Measurements from ENCODE around the gene PFDN2. TPM values are rescaled to one million over a fixed set of nuclear protein-coding genes. Genes with fewer than 3 reads are reported as not detected.
A peak's percentile ranks its signal among the peaks of the same experiment; 100 is the strongest.

The PFDN2 gene
- total and polyA plus RNA-seq, 10 donors = 14.9 to 140 (median 42.5) TPM

DNA sequence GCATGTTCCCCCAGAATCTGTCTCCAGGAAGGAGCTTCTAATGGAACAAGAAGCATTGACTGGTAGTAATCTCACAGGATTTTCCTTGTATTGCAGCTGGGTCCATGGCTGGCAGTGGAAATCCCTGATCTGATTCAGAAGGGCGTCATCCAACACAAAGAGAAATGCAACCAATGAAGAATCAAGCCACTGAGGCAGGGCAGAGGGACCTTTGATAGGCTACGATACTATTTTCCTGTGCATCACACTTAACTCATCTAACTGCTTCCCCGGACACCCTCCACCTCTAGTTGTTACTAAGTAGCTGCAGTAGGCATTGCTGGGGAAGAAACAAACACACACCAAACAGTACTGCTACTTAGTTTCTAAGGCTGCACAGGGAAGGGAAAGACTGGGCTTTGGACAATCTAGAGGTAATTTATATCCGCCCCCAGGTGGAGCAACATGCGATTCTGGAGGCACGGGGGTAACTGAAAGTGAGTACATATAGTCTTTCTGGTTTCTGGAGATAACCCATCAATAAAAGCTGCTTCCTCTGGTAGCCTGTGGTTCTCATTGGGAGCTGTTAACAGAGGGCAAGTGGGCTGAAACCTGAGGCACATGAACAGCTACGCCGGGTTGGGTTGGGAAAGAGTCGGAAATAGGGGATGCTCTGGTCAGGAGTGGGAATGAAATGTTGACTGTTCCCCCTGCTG, 40.6 kb upstream of the PFDN2 start:
- Histone ChIP-seq H3K36me3 (peaks cover 0 to 52% (median 21%) of the 10 kb centered on the region in 6 donors), H3K9me3 (no peaks in the 10 kb centered on the region), H3K4me1 (peaks cover 28 to 70% (median 53%) of the 10 kb centered on the region in 6 donors), H3K4me3 (peak overlapping the region in 5 of 8 donors; percentile 64 to 99 (median 93)), H3K27me3 (replicated peaks in 1 of 7) (no peaks in the 10 kb centered on the region), H3K27ac (peak overlapping the region; percentile 69 to 92 (median 88))
- intact Hi-C loops (cut with DNase I; ENCODE audit: low total_unique reads) = no loop called here
- DNase-seq = no peak
- no peak for TF ChIP-seq POLR2AphosphoS5 (IDR thresholded peaks at IDR 0.05)
- WGBS, 5 donors = 64 to 72% (median 72%) methylated on average over 9 of the region's 9 CpGs

DNA sequence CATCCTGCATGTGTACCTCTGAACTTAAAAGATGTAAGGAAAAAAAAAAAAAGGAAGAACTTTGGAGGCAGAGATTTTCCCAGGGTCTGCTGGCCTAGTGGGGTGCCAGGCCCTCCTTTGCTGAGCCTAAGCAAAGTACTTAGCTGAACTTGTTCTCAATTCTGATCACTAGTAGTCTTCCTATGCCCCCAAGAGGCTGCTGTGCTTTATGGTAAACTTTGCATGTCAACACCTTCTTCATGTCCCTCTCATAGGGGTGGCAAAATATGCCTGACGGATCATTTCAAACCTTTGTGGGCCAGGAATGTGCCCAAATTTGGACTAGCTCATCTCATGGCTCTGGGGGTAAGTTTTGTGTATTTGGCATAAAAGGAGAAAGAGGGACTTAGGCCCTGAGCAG, 40.0 kb upstream of the PFDN2 start:
- intact Hi-C loops (cut with DNase I; ENCODE audit: low total_unique reads) = no loop called here
- 83 to 96% (median 94%) methylated on average over 1 of the region's 1 CpG for WGBS, 5 donors
- Histone ChIP-seq H3K27me3 (replicated peaks in 1 of 7) (no peaks in the 10 kb centered on the region), H3K4me1 (peaks cover 31 to 72% (median 57%) of the 10 kb centered on the region in 6 donors), H3K36me3 (peaks cover 0 to 46% (median 17%) of the 10 kb centered on the region in 6 donors), H3K27ac (no peak overlapping the region), H3K9me3 (no peaks in the 10 kb centered on the region), H3K4me3 (no peak overlapping the region)
- no peak for DNase-seq
- TF ChIP-seq CTCF (IDR thresholded peaks at IDR 0.05 in 8 of 11, conservative IDR thresholded peaks at IDR 0.05 in 3 of 11) (no peak), POLR2AphosphoS5 (IDR thresholded peaks at IDR 0.05) (no peak), POLR2A (IDR thresholded peaks at IDR 0.05) (no peak)

DNA sequence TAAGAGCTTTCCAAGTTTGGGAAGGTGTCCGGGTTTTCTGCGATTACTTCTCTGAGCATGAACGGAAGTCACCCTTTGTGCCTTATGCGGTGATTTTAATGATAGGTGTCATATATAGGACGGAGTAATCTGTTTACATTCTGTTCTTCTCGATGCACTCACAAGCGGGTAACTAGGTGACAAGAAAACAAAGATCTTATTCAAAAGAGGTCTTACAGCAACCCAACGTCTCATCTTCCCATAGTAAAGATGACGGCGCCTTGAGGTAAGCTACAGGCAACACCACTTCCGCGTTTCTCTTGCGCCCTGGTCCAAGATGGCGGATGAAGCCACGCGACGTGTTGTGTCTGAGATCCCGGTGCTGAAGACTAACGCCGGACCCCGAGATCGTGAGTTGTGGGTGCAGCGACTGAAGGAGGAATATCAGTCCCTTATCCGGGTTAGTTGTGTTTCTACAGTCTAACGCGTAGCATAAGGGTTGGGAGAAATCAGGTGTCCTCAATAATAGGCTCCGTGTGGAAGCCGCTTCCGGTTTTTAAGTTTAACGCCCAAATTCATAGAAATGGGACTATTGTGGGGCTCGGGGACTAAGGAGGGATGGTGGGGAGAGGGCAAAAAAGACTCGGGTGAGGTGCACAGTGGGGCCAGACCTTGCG, 36.0 kb upstream of the PFDN2 start, which contains the start of gene UFC1:
Gene UFC1 (plus strand): TSS at position 297 of the 656 bp plus-strand sequence. CDS start 20 bp downstream, at position 317.
- no peaks in the 10 kb centered on the region for H3K9me3 ChIP-seq
- peak within 1 kb of the TSS; percentile 53 to 80 (median 66) for H3K4me3 ChIP-seq
- peaks cover 12 to 37% (median 27%) of the 10 kb centered on the region in 6 donors for H3K4me1 ChIP-seq
- intact Hi-C loops (cut with DNase I; ENCODE audit: low total_unique reads) = no loop called here
- peak; percentile 93 for DNase-seq
- peaks cover 0 to 23% (median 7%) of the 10 kb centered on the region in 6 donors for H3K36me3 ChIP-seq
- H3K27me3 ChIP-seq (replicated peaks in 1 of 7) = no peaks in the 10 kb centered on the region
- WGBS, 5 donors = 0 to 1% (median 1%) methylated on average over 33 of the region's 33 CpGs
- peak within 1 kb of the TSS; percentile 92 to 98 (median 96) for H3K27ac ChIP-seq
- TF ChIP-seq CTCF (IDR thresholded peaks at IDR 0.05 in 8 of 11, conservative IDR thresholded peaks at IDR 0.05 in 3 of 11) (peak in 1 of 11 experiments; percentile 10), POLR2A (IDR thresholded peaks at IDR 0.05) (peak in 1 of 3 donors; percentile 17), POLR2AphosphoS5 (IDR thresholded peaks at IDR 0.05) (peak; percentile 45 to 81 (median 79))

- peaks cover 12 to 31% (median 23%) of the 10 kb centered on the region in 6 donors for H3K4me1 ChIP-seq
- H3K27me3 ChIP-seq (replicated peaks in 1 of 7) = no peaks in the 10 kb centered on the region
- no peaks in the 10 kb centered on the region for H3K9me3 ChIP-seq
- intact Hi-C loops (cut with DNase I; ENCODE audit: low total_unique reads) = no loop called here
- TF ChIP-seq POLR2AphosphoS5 (IDR thresholded peaks at IDR 0.05) = no peak
- no peak for TF ChIP-seq CTCF (IDR thresholded peaks at IDR 0.05 in 8 of 11, conservative IDR thresholded peaks at IDR 0.05 in 3 of 11)
- TF ChIP-seq POLR2A (IDR thresholded peaks at IDR 0.05) = no peak
- H3K36me3 ChIP-seq = peaks cover 0 to 17% (median 6%) of the 10 kb centered on the region in 6 donors
- peak overlapping the region; percentile 92 to 98 (median 96) for H3K27ac ChIP-seq
- 21 to 23% (median 23%) methylated on average over 9 of the region's 9 CpGs for WGBS, 5 donors
- DNase-seq = no peak
- H3K4me3 ChIP-seq = peak overlapping the region; percentile 53 to 80 (median 66)
Observed at GRCh38 chr1:161153176-161153575, 35.3 kb upstream of the PFDN2 start.
